PC-9 (cell line): ENCODE data around the gene VSTM2L. TPM values are rescaled to one million over a fixed set of nuclear protein-coding genes. Genes with fewer than 3 reads are reported as not detected.

Source experiments
- BruUV-seq: library from RNA; stranded (reverse); fragments of 400-500 nt; replicated peaks from 2 replicates; lab custom pipeline; 2021; lab: Mats Ljungman, UMichigan
- CTCF ChIA-PET: fragments of 300-600 bp; sonication (Branson Sonifier 250); formaldehyde crosslinking; loops from one replicate; lab custom pipeline; 2022; ENCODE audit warnings: antibody characterized with exemption; lab: Charles Lee
- POLR2A ChIA-PET: fragments of 300-600 bp; sonication (Branson Sonifier 250); formaldehyde crosslinking; loops from one replicate; lab custom pipeline; 2022; ENCODE audit warnings: antibody characterized with exemption; ENCODE audit not compliant: unreplicated experiment; lab: Charles Lee
- DNase-seq, 2 experiments: peaks; one replicate each; pipeline versions ENCODE4 v3.0.0 to v3.0.0-alpha.2; 2015 to 2022; ENCODE audit warnings: mixed read lengths in 1 of 2
- H2AFZ ChIP-seq: fragments of 200-600 bp; sonication (generic); 2 replicates; pipeline ENCODE4 v1.8.1; 2017; ENCODE audit warnings: antibody characterized with exemption
- H3F3A ChIP-seq: fragments of 200-600 bp; sonication (generic); 2 replicates; pipeline ENCODE4 v1.8.1; 2017; ENCODE audit warnings: antibody characterized with exemption, mild to moderate bottlenecking, low read depth; ENCODE audit not compliant: insufficient read depth
- H3K27ac ChIP-seq: fragments of 200-600 bp; sonication (generic); 2 replicates; pipeline ENCODE4 v1.6.1; 2016; ENCODE audit warnings: mixed run types
- H3K27me3 ChIP-seq: fragments of 200-600 bp; sonication (generic); 2 replicates; pipeline ENCODE4 v1.6.1; 2016; ENCODE audit warnings: low read depth, mixed run types; ENCODE audit not compliant: insufficient read depth
- H3K36me3 ChIP-seq: fragments of 200-600 bp; sonication (generic); 2 replicates; pipeline ENCODE4 v1.6.1; 2016; ENCODE audit warnings: low read depth, mixed run types
- H3K4me1 ChIP-seq: fragments of 200-600 bp; sonication (generic); replicated peaks from 2 replicates; pipeline ENCODE4 v1.6.1; 2016; ENCODE audit warnings: mixed run types; ENCODE audit not compliant: insufficient read depth
- H3K4me2 ChIP-seq: fragments of 200-600 bp; sonication (generic); 2 replicates; pipeline ENCODE4 v1.6.1; 2017; ENCODE audit warnings: mixed run types
- H3K4me3 ChIP-seq: fragments of 200-600 bp; sonication (generic); 2 replicates; pipeline ENCODE4 v1.6.1; 2016; ENCODE audit warnings: mixed run types
- H3K79me2 ChIP-seq: fragments of 200-600 bp; sonication (generic); 2 replicates; pipeline ENCODE4 v1.6.1; 2017; ENCODE audit warnings: low read depth, mixed run types
- H3K9me2 ChIP-seq: fragments of 200-600 bp; sonication (generic); 2 replicates; pipeline ENCODE4 v1.8.1; 2017; ENCODE audit warnings: mild to moderate bottlenecking; ENCODE audit not compliant: insufficient read depth
- H3K9me3 ChIP-seq: fragments of 200-600 bp; sonication (generic); 2 replicates; pipeline ENCODE4 v1.8.1; 2016; ENCODE audit warnings: low read depth; ENCODE audit not compliant: insufficient read depth
- H4K20me1 ChIP-seq: fragments of 200-600 bp; sonication (generic); 2 replicates; pipeline ENCODE4 v1.8.1; 2017; ENCODE audit not compliant: insufficient read depth
- CTCF ChIP-seq: fragments of 200-600 bp; sonication (generic); conservative IDR thresholded peaks from 2 replicates; pipeline ENCODE4 v1.6.1; 2017; ENCODE audit warnings: mixed run types, antibody characterized with exemption, mild to moderate bottlenecking, moderate library complexity
- EZH2 ChIP-seq: fragments of 200-600 bp; sonication (generic); IDR thresholded peaks from 2 replicates; pipeline ENCODE4 v1.8.0; 2017; ENCODE audit warnings: antibody characterized with exemption, low read depth
- intact Hi-C: fragments of 100-400 bp; cut with micrococcal nuclease; formaldehyde crosslinking; loops from one replicate; pipeline ENCODE4 v1.10.0; 2022; ENCODE audit not compliant: unreplicated experiment
- total RNA-seq: library from RNA; stranded (reverse); gene quantifications from 2 replicates; pipeline ENCODE4 v1.2.3, GENCODE V29; 2021

The VSTM2L gene
- total RNA-seq, 1 experiment from 2014 or later = 1.4 TPM

DNA sequence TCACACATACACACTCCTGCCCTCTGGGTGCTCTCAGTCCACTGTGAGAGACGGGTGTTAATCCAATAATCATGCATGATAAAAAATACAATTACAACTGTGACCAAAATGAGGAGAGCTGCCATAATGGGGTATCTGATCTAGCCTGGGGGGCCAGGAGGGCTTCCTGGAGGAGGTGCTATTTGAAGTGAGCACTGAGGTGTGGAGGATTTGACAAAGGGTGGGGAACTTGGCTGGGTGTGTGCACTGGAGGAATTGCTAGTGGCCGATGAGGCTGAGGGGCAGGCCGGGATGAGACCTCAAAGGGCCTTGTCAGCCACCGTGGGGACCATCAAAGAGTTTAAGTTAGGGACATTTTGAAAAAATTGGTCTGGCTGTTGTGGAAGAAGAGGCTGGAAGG is 34.8 kb downstream of the VSTM2L start:
- Histone ChIP-seq H3K9me2 (no peaks in the 10 kb centered on the region), H3K9me3 (no peaks in the 10 kb centered on the region), H3K79me2 (no peaks in the 10 kb centered on the region), H2AFZ (no peak overlapping the region), H3K27me3 (peaks cover 5% of the 10 kb centered on the region; the same call in 1 of the 2 replicates), H3K4me3 (no peak overlapping the region), H3K36me3 (no peaks in the 10 kb centered on the region), H3K4me2 (no peak overlapping the region), H3F3A (no peaks in the 10 kb centered on the region), H3K27ac (no peak overlapping the region), H4K20me1 (no peaks in the 10 kb centered on the region), H3K4me1 (peaks cover 8% of the 10 kb centered on the region; the same call in 1 of the 2 replicates)
- ChIA-PET POLR2A (no interaction called here), CTCF (no interaction called here)
- intact Hi-C loops = no loop called here
- no TSS peak for BruUV-seq
- DNase-seq = no peak
- TF ChIP-seq CTCF = no peak
- no peak for TF ChIP-seq EZH2

DNA sequence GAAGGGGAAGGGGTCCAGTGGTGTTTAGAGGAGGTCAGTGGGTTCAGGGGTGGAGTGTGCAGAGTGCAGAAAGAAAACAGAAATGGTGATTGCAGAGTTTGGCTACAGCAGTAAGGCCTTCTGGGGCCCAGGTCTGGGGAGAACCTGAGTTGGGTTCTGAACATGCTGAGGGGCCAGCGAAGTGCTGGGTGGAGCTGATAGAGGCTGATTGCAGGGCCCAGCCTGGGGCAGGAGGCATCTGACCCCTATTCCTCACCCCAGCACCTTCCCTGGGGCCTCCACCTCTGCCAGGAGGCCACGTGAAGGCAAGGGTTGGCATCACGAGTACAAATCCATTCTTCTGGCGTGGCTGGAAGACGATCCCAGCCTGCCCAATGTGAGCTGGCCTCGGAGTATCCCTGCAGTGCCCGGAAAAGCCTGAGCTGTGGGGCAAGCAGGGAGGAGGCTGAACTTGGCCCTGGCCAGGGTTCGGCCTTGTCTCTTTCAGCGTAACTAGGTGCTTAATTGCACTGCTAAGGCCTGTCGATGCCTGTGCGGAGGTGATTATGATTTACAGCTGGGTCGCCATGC is 35.3 kb downstream of the VSTM2L start:
- Histone ChIP-seq H3K4me3 (no peak overlapping the region), H4K20me1 (no peaks in the 10 kb centered on the region), H3K4me1 (peaks cover 3% of the 10 kb centered on the region; the same call in 1 of the 2 replicates), H3K27ac (no peak overlapping the region), H3F3A (no peaks in the 10 kb centered on the region), H3K9me2 (no peaks in the 10 kb centered on the region), H3K4me2 (no peak overlapping the region), H3K27me3 (peaks cover 5% of the 10 kb centered on the region; the same call in 1 of the 2 replicates), H2AFZ (no peak overlapping the region), H3K36me3 (no peaks in the 10 kb centered on the region), H3K9me3 (no peaks in the 10 kb centered on the region), H3K79me2 (no peaks in the 10 kb centered on the region)
- no TSS peak for BruUV-seq
- intact Hi-C loops = no loop called here
- POLR2A ChIA-PET = no interaction called here
- CTCF ChIA-PET = no interaction called here
- no peak for TF ChIP-seq EZH2
- TF ChIP-seq CTCF = no peak
- no peak for DNase-seq

DNA sequence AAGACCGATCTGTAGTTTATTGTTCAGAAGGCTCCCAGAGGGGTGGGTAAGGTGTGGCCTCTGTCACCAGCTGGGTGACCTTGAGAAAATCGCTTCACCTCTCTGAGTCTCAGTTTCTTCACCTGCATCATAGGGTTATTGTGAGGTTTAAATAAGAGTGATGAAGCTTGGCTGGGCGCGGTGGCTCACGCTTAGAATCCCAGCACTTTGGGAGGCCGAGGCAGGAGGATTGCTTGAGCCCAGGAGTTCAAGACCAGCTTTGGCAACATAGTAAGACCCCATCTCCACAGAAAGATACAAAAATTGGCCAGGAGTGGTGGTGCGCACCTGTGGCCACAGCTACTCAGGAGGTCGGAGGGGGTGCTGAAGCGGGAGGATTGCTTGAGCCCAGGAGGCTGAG is 36.0 kb downstream of the VSTM2L start:
- DNase-seq = no peak
- no peak for TF ChIP-seq EZH2
- no peak for TF ChIP-seq CTCF
- Histone ChIP-seq H3K4me3 (no peak overlapping the region), H2AFZ (no peak overlapping the region), H4K20me1 (no peaks in the 10 kb centered on the region), H3K9me3 (no peaks in the 10 kb centered on the region), H3K36me3 (no peaks in the 10 kb centered on the region), H3K27ac (no peak overlapping the region), H3K4me2 (no peak overlapping the region), H3K27me3 (peaks cover 5% of the 10 kb centered on the region; the same call in 1 of the 2 replicates), H3F3A (no peaks in the 10 kb centered on the region), H3K9me2 (no peaks in the 10 kb centered on the region), H3K79me2 (no peaks in the 10 kb centered on the region), H3K4me1 (no peaks in the 10 kb centered on the region)
- no TSS peak for BruUV-seq
- POLR2A ChIA-PET = no interaction called here
- intact Hi-C loops = no loop called here
- CTCF ChIA-PET = no interaction called here
